Loucy (cell line): Measurements from ENCODE around the gene EPHB3.

Experiments used
- H2AFZ ChIP-seq: fragments of 200-600 bp; sonication (generic); 2 replicates; pipeline ENCODE4 v1.6.0; 2016; ENCODE audit warnings: antibody characterized with exemption, mild to moderate bottlenecking, low read length, moderate library complexity
- H3F3A ChIP-seq: fragments of 200-600 bp; 2 replicates; pipeline ENCODE4 v1.6.0; 2016; ENCODE audit warnings: antibody characterized with exemption, low read depth, mild to moderate bottlenecking
- H3K27me3 ChIP-seq: fragments of 200-600 bp; sonication (generic); 2 replicates; pipeline ENCODE4 v1.6.1; 2014; ENCODE audit warnings: low read length, mild to moderate bottlenecking; ENCODE audit not compliant: insufficient read depth, poor library complexity, severe bottlenecking
- H3K36me3 ChIP-seq: fragments of 200-600 bp; sonication (generic); 2 replicates; pipeline ENCODE4 v1.6.1; 2016; ENCODE audit warnings: low read length; ENCODE audit not compliant: insufficient read depth
- H3K4me1 ChIP-seq: fragments of 200-600 bp; sonication (generic); 2 replicates; pipeline ENCODE4 v1.5.1; 2014; ENCODE audit warnings: low read length, mild to moderate bottlenecking; ENCODE audit not compliant: insufficient read depth, poor library complexity, severe bottlenecking
- H3K4me2 ChIP-seq: fragments of 200-600 bp; sonication (generic); 2 replicates; pipeline ENCODE4 v1.6.0; 2014; ENCODE audit warnings: antibody characterized with exemption, low read length, low read depth, mild to moderate bottlenecking; ENCODE audit not compliant: poor library complexity, severe bottlenecking
- H3K4me3 ChIP-seq: fragments of 200-600 bp; sonication (generic); 2 replicates; pipeline ENCODE4 v1.5.1; 2014; ENCODE audit warnings: low read length, mild to moderate bottlenecking, mixed read lengths; ENCODE audit not compliant: poor library complexity, severe bottlenecking
- H3K79me2 ChIP-seq: fragments of 200-600 bp; sonication (generic); 2 replicates; pipeline ENCODE4 v1.6.1; 2014; ENCODE audit warnings: low read length; ENCODE audit not compliant: insufficient read depth
- H3K9ac ChIP-seq: fragments of 200-600 bp; sonication (generic); 2 replicates; pipeline ENCODE4 v1.6.0; 2014; ENCODE audit warnings: mild to moderate bottlenecking, low read depth, low read length, moderate library complexity; ENCODE audit not compliant: poor library complexity, severe bottlenecking
- H3K9me2 ChIP-seq: fragments of 200-600 bp; sonication (generic); replicated peaks from 2 replicates; pipeline ENCODE4 v1.6.1; 2016; ENCODE audit warnings: low read depth, low read length, mixed read lengths
- H3K9me3 ChIP-seq: fragments of 200-600 bp; sonication (generic); 2 replicates; pipeline ENCODE4 v1.6.1; 2014; ENCODE audit warnings: mild to moderate bottlenecking, antibody characterized with exemption, low read length, low read depth; ENCODE audit not compliant: insufficient read depth
- H4K20me1 ChIP-seq: fragments of 200-600 bp; sonication (generic); 2 replicates; pipeline ENCODE4 v1.6.0; 2014; ENCODE audit warnings: antibody characterized with exemption, low read length, mild to moderate bottlenecking; ENCODE audit not compliant: insufficient read depth, poor library complexity, severe bottlenecking
- EZH2phosphoT487 ChIP-seq: fragments of 200-600 bp; IDR thresholded peaks from 2 replicates; pipeline ENCODE4 v1.6.1; 2018; ENCODE audit warnings: antibody characterized with exemption, mild to moderate bottlenecking, moderate library complexity, borderline replicate concordance
- TF ChIP-seq, protein P1 (sequence below): fragments of 200-600 bp; sonication (generic); conservative IDR thresholded peaks from 2 replicates; pipeline ENCODE4 v1.5.1; 2014; ENCODE audit warnings: mild to moderate bottlenecking, antibody characterized with exemption, low read length

The EPHB3 gene

DNA sequence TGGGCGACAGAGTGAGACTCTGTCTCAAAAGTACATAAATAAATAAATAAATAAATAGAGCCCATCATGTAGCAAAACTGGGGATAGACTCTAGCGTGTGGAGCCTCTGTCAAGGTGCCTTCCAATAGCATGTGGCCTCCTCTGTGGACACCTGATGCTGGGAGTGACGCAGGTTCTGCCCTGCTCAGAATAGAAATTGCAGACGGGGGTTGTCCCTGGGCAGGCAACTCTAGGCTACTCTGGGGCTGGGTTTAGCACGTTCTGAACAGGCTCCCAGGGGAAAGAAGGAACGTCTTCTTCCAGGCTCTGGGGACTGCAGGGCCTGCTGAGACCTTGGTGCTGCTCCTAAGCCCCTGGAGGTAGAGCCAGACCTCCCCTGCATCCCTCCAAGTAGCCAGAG lies 65.3 kb downstream of the EPHB3 start:
- Histone ChIP-seq H3K4me2 (no peak overlapping the region), H3K4me1 (no peaks in the 10 kb centered on the region), H3K9me3 (no peaks in the 10 kb centered on the region), H3K36me3 (no peaks in the 10 kb centered on the region), H3K4me3 (no peak overlapping the region), H2AFZ (no peak overlapping the region), H3F3A (no peaks in the 10 kb centered on the region), H3K27me3 (no peaks in the 10 kb centered on the region), H3K9ac (no peak overlapping the region), H3K9me2 (no peaks in the 10 kb centered on the region), H4K20me1 (no peaks in the 10 kb centered on the region), H3K79me2 (no peaks in the 10 kb centered on the region)
- TF ChIP-seq EZH2phosphoT487, result no peak
- TF ChIP-seq, protein P1, sequence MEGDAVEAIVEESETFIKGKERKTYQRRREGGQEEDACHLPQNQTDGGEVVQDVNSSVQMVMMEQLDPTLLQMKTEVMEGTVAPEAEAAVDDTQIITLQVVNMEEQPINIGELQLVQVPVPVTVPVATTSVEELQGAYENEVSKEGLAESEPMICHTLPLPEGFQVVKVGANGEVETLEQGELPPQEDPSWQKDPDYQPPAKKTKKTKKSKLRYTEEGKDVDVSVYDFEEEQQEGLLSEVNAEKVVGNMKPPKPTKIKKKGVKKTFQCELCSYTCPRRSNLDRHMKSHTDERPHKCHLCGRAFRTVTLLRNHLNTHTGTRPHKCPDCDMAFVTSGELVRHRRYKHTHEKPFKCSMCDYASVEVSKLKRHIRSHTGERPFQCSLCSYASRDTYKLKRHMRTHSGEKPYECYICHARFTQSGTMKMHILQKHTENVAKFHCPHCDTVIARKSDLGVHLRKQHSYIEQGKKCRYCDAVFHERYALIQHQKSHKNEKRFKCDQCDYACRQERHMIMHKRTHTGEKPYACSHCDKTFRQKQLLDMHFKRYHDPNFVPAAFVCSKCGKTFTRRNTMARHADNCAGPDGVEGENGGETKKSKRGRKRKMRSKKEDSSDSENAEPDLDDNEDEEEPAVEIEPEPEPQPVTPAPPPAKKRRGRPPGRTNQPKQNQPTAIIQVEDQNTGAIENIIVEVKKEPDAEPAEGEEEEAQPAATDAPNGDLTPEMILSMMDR, result no peak

DNA sequence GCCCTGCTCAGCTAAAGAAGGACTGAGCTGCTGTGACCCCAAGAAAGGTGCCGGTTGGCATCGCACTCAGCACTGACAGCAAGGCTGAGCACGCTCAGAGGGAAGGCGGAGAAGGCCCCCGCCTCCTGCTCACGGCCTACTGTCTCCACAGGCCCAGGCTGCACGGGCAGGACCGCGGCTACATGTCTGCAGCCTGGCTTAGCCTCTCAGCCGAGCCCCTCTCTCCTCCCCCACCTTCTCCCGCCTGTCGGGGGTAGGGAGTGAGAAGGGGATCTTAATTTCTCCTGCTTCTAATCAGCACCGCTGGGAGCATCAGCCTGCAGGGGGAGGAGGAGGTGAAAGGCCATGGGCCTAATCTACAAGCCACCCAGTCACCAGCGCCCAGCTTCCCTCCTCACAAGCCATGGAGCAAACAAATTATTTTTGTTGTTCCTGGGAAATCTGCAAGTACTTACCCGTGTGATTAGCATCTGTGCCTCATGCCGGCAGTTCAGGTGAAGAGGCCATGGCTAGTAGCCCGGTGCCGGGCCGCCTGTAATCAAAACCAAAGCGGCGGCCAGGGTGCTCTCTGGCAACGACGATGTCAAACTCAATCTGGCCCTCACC lies 68.1 kb downstream of the EPHB3 start:
- Histone ChIP-seq H3K9ac (no peak overlapping the region), H3K36me3 (no peaks in the 10 kb centered on the region), H3F3A (no peaks in the 10 kb centered on the region), H3K4me2 (no peak overlapping the region), H3K9me3 (no peaks in the 10 kb centered on the region), H2AFZ (no peak overlapping the region), H3K4me1 (no peaks in the 10 kb centered on the region), H3K9me2 (no peaks in the 10 kb centered on the region), H3K79me2 (no peaks in the 10 kb centered on the region), H3K4me3 (no peak overlapping the region), H3K27me3 (no peaks in the 10 kb centered on the region), H4K20me1 (no peaks in the 10 kb centered on the region)
- TF ChIP-seq, protein P1, result no peak
- no peak for TF ChIP-seq EZH2phosphoT487

GRCh38 chr3:184630861-184631471 lies 69.4 kb downstream of the EPHB3 start:
- H3K4me1 ChIP-seq, result no peaks in the 10 kb centered on the region
- H4K20me1 ChIP-seq, result no peaks in the 10 kb centered on the region
- no peaks in the 10 kb centered on the region for H3K27me3 ChIP-seq
- no peaks in the 10 kb centered on the region for H3F3A ChIP-seq
- H3K9me3 ChIP-seq, result no peaks in the 10 kb centered on the region
- H2AFZ ChIP-seq, result no peak overlapping the region
- no peaks in the 10 kb centered on the region for H3K9me2 ChIP-seq
- no peaks in the 10 kb centered on the region for H3K79me2 ChIP-seq
- H3K4me3 ChIP-seq, result no peak overlapping the region
- no peaks in the 10 kb centered on the region for H3K36me3 ChIP-seq
- H3K4me2 ChIP-seq, result no peak overlapping the region
- H3K9ac ChIP-seq, result no peak overlapping the region
- TF ChIP-seq, protein P1, result no peak
- TF ChIP-seq EZH2phosphoT487, result no peak
